ENCODE results near the gene ATP2B1. TPM values are rescaled to one million over a fixed set of nuclear protein-coding genes. Genes with fewer than 3 reads are reported as not detected.
"Not testable (repeated sequence)": the region's sequence is repeated elsewhere in the genome, so short reads cannot be mapped to it uniquely, and the experiment has no call there.

The ATP2B1 gene
- total and polyA plus RNA-seq, 5 experiments from 2014 or later, result 16.3 to 52.5 (median 30.9) TPM

- POLR2A ChIA-PET, result no interaction called here
- H3K9me3 Mint-ChIP-seq, result no peaks in the 10 kb centered on the region
- no peak for ATAC-seq
- peaks cover 0 to 6% (median 0%) of the 10 kb centered on the region in 3 donors for H3K36me3 Mint-ChIP-seq
- H3K27ac Mint-ChIP-seq, result peak overlapping the region in 2 of 10 donors; percentile 2 to 12
- H3K27me3 Mint-ChIP-seq, result no peaks in the 10 kb centered on the region
- peaks cover 34 to 82% (median 75%) of the 10 kb centered on the region in 4 donors for H3K4me1 Mint-ChIP-seq
- DNase-seq, result no peak
- H3K4me3 Mint-ChIP-seq, result no peak overlapping the region
Observed at GRCh38 chr12:89698607-89699006, 10.0 kb downstream of the ATP2B1 start.

DNA sequence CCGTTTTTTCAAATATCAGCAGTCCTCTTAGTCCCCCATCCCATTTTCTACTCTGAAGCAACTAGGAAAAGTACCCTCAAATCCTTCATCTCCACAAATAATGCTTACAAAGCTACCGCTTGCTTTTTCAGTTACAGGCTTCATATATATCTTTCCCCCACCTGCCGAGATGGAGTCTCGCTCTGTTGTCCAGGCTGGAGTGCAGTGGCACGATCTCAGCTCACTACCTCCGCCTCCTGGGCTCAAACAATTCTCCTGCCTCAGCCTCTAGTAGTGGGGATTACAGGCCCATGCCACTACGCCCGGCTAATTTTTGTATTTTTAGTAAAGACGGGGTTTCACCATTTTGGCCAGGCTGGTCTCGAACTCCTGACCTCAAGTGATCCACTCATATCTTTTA lies 10.9 kb downstream of the ATP2B1 start:
- H3K4me1 Mint-ChIP-seq, result peaks cover 35 to 87% (median 77%) of the 10 kb centered on the region in 4 donors
- H3K36me3 Mint-ChIP-seq, ATAC-seq, DNase-seq, H3K9me3 Mint-ChIP-seq, H3K27me3 Mint-ChIP-seq, POLR2A ChIA-PET: not testable (repeated sequence)
- H3K27ac Mint-ChIP-seq, result peak overlapping the region in 2 of 10 donors; percentile 3 to 12
- peak overlapping the region in 3 of 10 donors; percentile 1 to 25 (median 16) for H3K4me3 Mint-ChIP-seq

DNA sequence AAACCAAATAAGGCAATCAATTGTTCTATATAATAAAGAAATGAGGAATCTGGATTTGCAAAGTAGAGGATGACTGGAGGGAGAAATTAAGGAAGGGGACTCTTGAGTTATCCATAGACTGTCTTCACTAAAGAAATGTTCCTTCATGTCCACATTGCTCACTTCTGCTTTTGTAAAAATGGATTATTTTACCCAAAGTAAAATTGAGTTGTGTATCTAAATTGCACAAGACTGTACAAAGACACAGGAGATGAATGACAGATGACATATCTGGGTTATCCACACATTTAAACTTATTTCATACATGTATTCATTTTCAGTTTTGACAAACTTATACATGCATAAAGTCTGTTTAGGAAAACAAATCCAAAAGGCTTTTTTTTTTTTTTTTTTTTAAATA lies 11.3 kb downstream of the ATP2B1 start:
- Mint-ChIP-seq H3K27me3 (no peaks in the 10 kb centered on the region), H3K27ac (peak overlapping the region in 2 of 10 donors; percentile 12 to 13), H3K4me1 (peaks cover 35 to 86% (median 74%) of the 10 kb centered on the region in 4 donors), H3K9me3 (no peaks in the 10 kb centered on the region), H3K36me3 (peaks cover 0 to 6% (median 0%) of the 10 kb centered on the region in 3 donors), H3K4me3 (no peak overlapping the region)
- no peak for DNase-seq
- ATAC-seq, result no peak
- POLR2A ChIA-PET, result no interaction called here

DNA sequence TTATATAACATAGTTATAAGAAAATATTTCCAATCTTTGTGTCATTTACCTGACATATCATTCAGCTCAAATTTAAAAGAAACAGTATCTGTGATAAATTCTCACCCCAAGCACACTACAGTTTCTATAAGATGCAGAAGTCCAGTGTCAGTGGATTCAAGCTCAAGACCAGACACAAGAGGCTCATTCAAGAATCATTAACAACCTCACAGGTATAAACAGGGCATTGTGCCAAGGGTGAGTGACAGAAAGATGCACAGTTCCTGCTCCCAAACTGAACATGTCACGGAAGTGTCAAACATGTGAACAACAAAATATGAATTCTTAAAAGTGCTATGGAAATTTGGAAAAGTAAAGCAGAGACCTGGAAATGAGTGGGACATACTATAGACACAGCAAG lies 12.8 kb downstream of the ATP2B1 start:
- Mint-ChIP-seq H3K27ac (no peak overlapping the region), H3K36me3 (peaks cover 0 to 6% (median 0%) of the 10 kb centered on the region in 3 donors), H3K4me1 (peaks cover 33 to 86% (median 71%) of the 10 kb centered on the region in 4 donors), H3K27me3 (no peaks in the 10 kb centered on the region), H3K9me3 (no peaks in the 10 kb centered on the region), H3K4me3 (peak overlapping the region in 5 of 10 donors; percentile 1 to 23 (median 8))
- POLR2A ChIA-PET, result interaction anchor here (1.1 kb wide), 1 partner anchor 13 kb away, joined by 6 read pairs; the partner anchor contains the start of gene ATP2B1
- no peak for DNase-seq
- ATAC-seq, result no peak

- DNase-seq (no peak), ATAC-seq (peak in 1 of 2 donors; percentile 26)
- Mint-ChIP-seq H3K27ac (peak overlapping the region in 1 of 10 donors; percentile 82), H3K9me3 (no peaks in the 10 kb centered on the region), H3K36me3 (peaks cover 0 to 6% (median 0%) of the 10 kb centered on the region in 3 donors), H3K4me3 (no peak overlapping the region), H3K27me3 (no peaks in the 10 kb centered on the region), H3K4me1 (peaks cover 31 to 86% (median 71%) of the 10 kb centered on the region in 4 donors)
- POLR2A ChIA-PET, result interaction anchor here (1.1 kb wide), 1 partner anchor 14 kb away, joined by 6 read pairs; the partner anchor contains the start of gene ATP2B1
Observed at GRCh38 chr12:89695100-89695499, 13.5 kb downstream of the ATP2B1 start.

DNA sequence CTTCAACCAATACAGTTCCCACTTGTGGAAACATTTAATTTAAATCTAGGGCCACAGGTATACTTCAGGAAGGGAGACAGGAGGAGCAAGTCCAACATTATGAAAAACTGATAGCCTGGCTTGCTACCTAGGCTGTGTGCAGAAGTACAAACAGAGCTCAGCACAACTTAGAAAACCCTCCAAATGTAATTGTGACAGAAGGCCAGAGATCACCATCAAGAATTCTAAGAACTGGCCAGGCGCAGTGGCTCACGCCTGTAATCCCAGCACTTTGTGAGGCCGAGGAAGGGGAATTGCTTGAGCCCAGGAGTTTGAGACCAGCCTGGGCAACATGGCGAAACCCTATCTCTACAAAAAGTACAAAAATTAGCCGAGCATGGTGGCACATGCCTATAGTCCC lies 14.1 kb downstream of the ATP2B1 start:
- peaks cover 32 to 89% (median 70%) of the 10 kb centered on the region in 4 donors for H3K4me1 Mint-ChIP-seq
- H3K36me3 Mint-ChIP-seq, result peaks cover 0 to 6% (median 0%) of the 10 kb centered on the region in 3 donors
- POLR2A ChIA-PET, result interaction anchor here (1.1 kb wide), 1 partner anchor 14 kb away, joined by 6 read pairs; the partner anchor contains the start of gene ATP2B1
- DNase-seq, result no peak
- ATAC-seq, result peak in 1 of 2 donors; percentile 8
- H3K4me3 Mint-ChIP-seq, result peak overlapping the region in 2 of 10 donors; percentile 12 to 20
- no peaks in the 10 kb centered on the region for H3K9me3 Mint-ChIP-seq
- H3K27me3 Mint-ChIP-seq, result no peaks in the 10 kb centered on the region
- peak overlapping the region in 3 of 10 donors; percentile 15 to 31 (median 24) for H3K27ac Mint-ChIP-seq

- H3K4me1 Mint-ChIP-seq, result peaks cover 36 to 91% (median 76%) of the 10 kb centered on the region in 4 donors
Observed at GRCh38 chr12:89693639-89694202, 14.9 kb downstream of the ATP2B1 start.

GRCh38 chr12:89692439-89692838 lies 16.2 kb downstream of the ATP2B1 start:
- Mint-ChIP-seq H3K36me3 (no peaks in the 10 kb centered on the region), H3K9me3 (no peaks in the 10 kb centered on the region), H3K27ac (no peak overlapping the region), H3K27me3 (no peaks in the 10 kb centered on the region), H3K4me3 (no peak overlapping the region), H3K4me1 (peaks cover 27 to 89% (median 70%) of the 10 kb centered on the region in 4 donors)
- no peak for DNase-seq
- POLR2A ChIA-PET, result no interaction called here
- ATAC-seq, result no peak

More at GRCh38 chr12:89693639-89694202, 14.9 kb downstream of the ATP2B1 start:
- Mint-ChIP-seq H3K4me3 (peak overlapping the region in 2 of 10 donors; percentile 15 to 31), H3K27ac (peak overlapping the region in 3 of 10 donors; percentile 0 to 24 (median 15)), H3K9me3 (no peaks in the 10 kb centered on the region), H3K36me3 (peaks cover 0 to 6% (median 0%) of the 10 kb centered on the region in 3 donors), H3K27me3 (no peaks in the 10 kb centered on the region)
- DNase-seq (no peak), ATAC-seq (no peak)
- POLR2A ChIA-PET, result no interaction called here

GRCh38 chr12:89691659-89692058 lies 17.0 kb downstream of the ATP2B1 start:
- H3K9me3 Mint-ChIP-seq, result no peaks in the 10 kb centered on the region
- DNase-seq, result no peak
- POLR2A ChIA-PET, result no interaction called here
- peak overlapping the region in 2 of 10 donors; percentile 40 to 48 for H3K27ac Mint-ChIP-seq
- H3K4me1 Mint-ChIP-seq, result peaks cover 24 to 88% (median 64%) of the 10 kb centered on the region in 4 donors
- no peaks in the 10 kb centered on the region for H3K36me3 Mint-ChIP-seq
- no peak for ATAC-seq
- H3K27me3 Mint-ChIP-seq, result no peaks in the 10 kb centered on the region
- H3K4me3 Mint-ChIP-seq, result peak overlapping the region in 1 of 10 donors; percentile 1

- no peaks in the 10 kb centered on the region for H3K27me3 Mint-ChIP-seq
- H3K36me3 Mint-ChIP-seq, result peaks cover 0 to 6% (median 0%) of the 10 kb centered on the region in 3 donors
- POLR2A ChIA-PET, result no interaction called here
- peaks cover 22 to 87% (median 61%) of the 10 kb centered on the region in 4 donors for H3K4me1 Mint-ChIP-seq
- DNase-seq (no peak), ATAC-seq (no peak)
- peaks cover 0 to 2% (median 0%) of the 10 kb centered on the region in 9 donors for H3K9me3 Mint-ChIP-seq
- H3K4me3 Mint-ChIP-seq, result no peak overlapping the region
- no peak overlapping the region for H3K27ac Mint-ChIP-seq
Observed at GRCh38 chr12:89690925-89691324, 17.7 kb downstream of the ATP2B1 start.

DNA sequence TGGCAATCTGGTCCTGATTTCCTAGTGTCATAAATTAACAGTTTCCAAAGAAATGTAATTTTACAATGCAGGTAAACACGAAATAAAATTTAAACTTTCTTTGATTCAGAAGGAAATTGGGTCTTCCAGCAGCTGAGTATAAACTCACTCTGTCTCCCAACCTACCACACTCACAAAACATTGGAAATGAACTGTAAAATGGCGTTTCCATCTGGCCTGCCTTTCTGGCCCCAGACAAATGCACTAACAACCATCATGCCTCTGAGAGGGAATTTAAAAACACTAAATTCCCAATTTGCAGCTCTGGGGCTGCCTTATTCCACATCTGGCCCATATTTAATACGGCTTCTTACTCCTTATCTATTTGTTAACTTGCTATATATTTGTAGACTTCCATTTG lies 19.3 kb downstream of the ATP2B1 start:
- Mint-ChIP-seq H3K36me3 (peaks cover 0 to 9% (median 5%) of the 10 kb centered on the region in 3 donors), H3K9me3 (peaks cover 0 to 2% (median 0%) of the 10 kb centered on the region in 9 donors), H3K27me3 (no peaks in the 10 kb centered on the region), H3K4me1 (peaks cover 23 to 92% (median 62%) of the 10 kb centered on the region in 4 donors), H3K4me3 (no peak overlapping the region), H3K27ac (peak overlapping the region in 1 of 10 donors; percentile 40)
- ATAC-seq (no peak), DNase-seq (no peak)
- POLR2A ChIA-PET, result no interaction called here

DNA sequence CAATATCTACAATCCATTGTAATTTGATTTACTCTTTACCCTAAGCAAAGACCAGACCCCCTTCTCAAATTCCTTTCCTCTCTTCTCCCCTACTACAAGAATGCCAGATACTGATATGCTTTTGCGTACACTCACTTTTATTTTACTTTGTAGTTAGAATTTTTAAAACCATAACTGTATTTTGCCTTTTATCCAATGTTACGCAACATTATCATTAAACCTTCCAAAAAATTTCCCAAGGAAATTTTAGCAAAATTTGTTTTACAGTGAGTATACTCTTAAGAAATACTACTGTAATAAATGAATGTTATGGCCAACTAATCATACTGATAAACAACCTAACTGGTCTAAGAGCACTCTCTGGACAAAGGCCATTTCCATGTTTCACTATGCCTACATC lies 22.3 kb downstream of the ATP2B1 start:
- Mint-ChIP-seq H3K9me3 (peaks cover 0 to 26% (median 13%) of the 10 kb centered on the region in 9 donors), H3K27ac (peak overlapping the region in 1 of 10 donors; percentile 14), H3K4me3 (no peak overlapping the region), H3K4me1 (peaks cover 21 to 76% (median 50%) of the 10 kb centered on the region in 4 donors), H3K27me3 (no peaks in the 10 kb centered on the region), H3K36me3 (peaks cover 10 to 32% (median 14%) of the 10 kb centered on the region in 3 donors)
- DNase-seq, result no peak
- ATAC-seq, result no peak
- POLR2A ChIA-PET, result no interaction called here

DNA sequence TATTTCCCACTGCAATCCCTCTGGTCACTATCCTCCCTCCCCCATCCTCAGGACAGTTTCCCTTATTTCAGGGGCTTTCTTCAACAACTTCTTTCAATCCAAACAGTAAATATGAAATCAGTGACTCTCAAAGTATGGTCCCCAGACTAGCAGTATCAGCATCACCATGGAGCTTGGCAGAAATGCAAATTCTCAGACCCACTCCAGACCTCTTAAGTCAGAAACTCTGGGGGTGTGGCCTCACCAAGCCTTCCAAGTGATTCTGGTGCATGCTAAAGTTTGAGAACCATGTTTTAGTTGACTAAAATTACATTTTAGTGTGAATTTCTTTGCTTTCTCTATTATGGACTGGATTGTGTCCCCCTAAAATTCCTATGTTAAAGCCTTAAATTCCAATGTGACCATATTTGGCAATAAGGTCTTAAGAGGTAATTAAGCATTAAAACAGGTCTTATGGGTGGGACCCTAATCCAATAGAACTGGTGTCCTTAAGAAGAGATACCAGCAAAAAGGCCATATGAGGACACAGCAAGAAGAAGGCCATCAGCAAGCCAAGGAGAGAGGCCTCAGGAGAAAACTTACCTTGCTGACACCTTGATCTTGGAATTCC lies 23.2 kb downstream of the ATP2B1 start:
- peaks cover 7 to 33% (median 17%) of the 10 kb centered on the region in 9 donors for H3K9me3 Mint-ChIP-seq
- peaks cover 14 to 38% (median 20%) of the 10 kb centered on the region in 3 donors for H3K36me3 Mint-ChIP-seq
- ATAC-seq, result no peak
- no peak overlapping the region for H3K4me3 Mint-ChIP-seq
- H3K27ac Mint-ChIP-seq, result peak overlapping the region in 3 of 10 donors; percentile 3 to 53 (median 48)
- POLR2A ChIA-PET, result no interaction called here
- DNase-seq, result no peak
- H3K4me1 Mint-ChIP-seq, result peaks cover 21 to 73% (median 46%) of the 10 kb centered on the region in 4 donors
- no peaks in the 10 kb centered on the region for H3K27me3 Mint-ChIP-seq
